K562 (cell line): ENCODE data around the gene CERS6. TPM values are rescaled to one million over a fixed set of nuclear protein-coding genes. Genes with fewer than 3 reads are reported as not detected.
A peak's percentile ranks its signal among the peaks of the same experiment; 100 is the strongest.

Experiments
- ATAC-seq: fragments of 200-7000 bp; cut with Tn5 transposase; 3 replicates; pipeline ENCODE4 v1.9.1; 2020; ENCODE audit warnings: moderate library complexity
- BruUV-seq: library from RNA; stranded (reverse); fragments of 400-500 nt; replicated peaks from 2 replicates; lab custom pipeline; 2021; lab: Mats Ljungman, UMichigan
- CTCF ChIA-PET: fragments of 300-600 bp; formaldehyde crosslinking; extraction: SDS; loops from one replicate; lab custom pipeline; 2021; ENCODE audit warnings: low intra/inter-chr PET ratio; lab: Yijun Ruan, JAX
- POLR2A ChIA-PET: fragments of 300-600, 350-650 bp; sonication (Branson Sonifier 250); formaldehyde crosslinking; extraction: SDS; loops from one replicate; lab custom pipeline; 2021; ENCODE audit warnings: antibody characterized with exemption, inconsistent platforms; lab: Yijun Ruan, JAX
- DNase-seq, 4 experiments: peaks; one replicate each; pipeline versions ENCODE4 v3.0.0 to v3.0.0-alpha.2; 2011 to 2018; ENCODE audit warnings: low spot score in 3 of 4, mixed read lengths in 3 of 4; ENCODE audit errors: extremely low read depth in 1 of 4
- FAIRE-seq: peaks from 2 replicates; lab custom pipeline; 2011; peaks lifted over from hg19 to GRCh38; lab: Jason Lieb, UNC
- H2AFZ ChIP-seq: 2 replicates; pipeline ENCODE4 v1.6.0; 2011; ENCODE audit warnings: low read depth, low read length, control low read depth, inconsistent platforms
- H3K27ac ChIP-seq: fragments of 200-600 bp; 3 replicates; pipeline ENCODE4 v1.8.0; 2011; ENCODE audit warnings: low read depth, mild to moderate bottlenecking, control low read depth, inconsistent platforms, low read length, moderate library complexity, mixed read lengths; ENCODE audit errors: extremely low read depth
- H3K27me3 ChIP-seq, 2 experiments: fragments of 300-600 bp in 1 of 2; 2 replicates in 1 of 2; 3 replicates in 1 of 2; pipeline versions ENCODE4 v1.6.0 to v1.8.0; 2011; ENCODE audit warnings: inconsistent platforms in 2 of 2, low read length in 2 of 2, mild to moderate bottlenecking in 1 of 2, mixed read lengths in 1 of 2, moderate library complexity in 1 of 2; ENCODE audit not compliant: control insufficient read depth in 2 of 2, insufficient read depth in 2 of 2
- H3K36me3 ChIP-seq: fragments of 300-600 bp; 3 replicates; pipeline ENCODE4 v1.8.0; 2011; ENCODE audit warnings: mild to moderate bottlenecking, low read length, inconsistent platforms; ENCODE audit not compliant: control insufficient read depth, insufficient read depth
- H3K4me1 ChIP-seq, 2 experiments: fragments of 200-600 bp in 1 of 2; replicated peaks in 1 of 2; 2 replicates in 1 of 2; 3 replicates in 1 of 2; pipeline versions ENCODE4 v1.5.1 to v1.8.0; 2011; ENCODE audit warnings: inconsistent platforms in 2 of 2, low read length in 2 of 2, mild to moderate bottlenecking in 1 of 2, mixed read lengths in 1 of 2, moderate library complexity in 1 of 2; ENCODE audit not compliant: control insufficient read depth in 2 of 2, insufficient read depth in 2 of 2
- H3K4me2 ChIP-seq: 2 replicates; pipeline ENCODE4 v1.6.1; 2011; ENCODE audit warnings: low read length, control low read depth, inconsistent platforms, mixed read lengths; ENCODE audit not compliant: insufficient read depth
- H3K4me3 ChIP-seq: fragments of 200-600 bp; sonication (generic), shearing (Covaris generic); 2 replicates; pipeline ENCODE4 v1.5.1; 2016; ENCODE audit warnings: control low read depth, inconsistent platforms
- H3K79me2 ChIP-seq: fragments of 200-600 bp; 3 replicates; pipeline ENCODE4 v1.8.0; 2011; ENCODE audit warnings: low read length, inconsistent platforms; ENCODE audit not compliant: control insufficient read depth, insufficient read depth
- H3K9ac ChIP-seq, 2 experiments: 2 replicates each; pipeline versions ENCODE4 v1.6.0 to v1.6.1; 2011; ENCODE audit warnings: low read depth in 2 of 2, low read length in 2 of 2, control low read depth in 1 of 2, inconsistent platforms in 1 of 2, mild to moderate bottlenecking in 1 of 2, mixed read lengths in 1 of 2; ENCODE audit not compliant: insufficient read depth in 1 of 2
- H3K9me1 ChIP-seq: one replicate; pipeline ENCODE4 v1.6.0; 2011; ENCODE audit warnings: inconsistent platforms, mild to moderate bottlenecking, low read length, moderate library complexity; ENCODE audit not compliant: control insufficient read depth, insufficient read depth
- H3K9me3 ChIP-seq: replicated peaks from 2 replicates; pipeline ENCODE4 v1.5.1; 2011; ENCODE audit warnings: low read depth, low read length, inconsistent platforms; ENCODE audit not compliant: control insufficient read depth, insufficient read depth
- H4K20me1 ChIP-seq: replicated peaks from 2 replicates; pipeline ENCODE4 v1.6.1; 2011; ENCODE audit warnings: low read length, inconsistent platforms, mixed read lengths; ENCODE audit not compliant: control insufficient read depth, insufficient read depth
- DACH1 ChIP-seq: fragments of 450-650 bp; IDR thresholded peaks from 2 replicates; pipeline ENCODE4 v1.6.1; 2018; ENCODE audit not compliant: partially characterized antibody
- HNRNPK ChIP-seq: fragments of 200-400 bp; formaldehyde crosslinking; IDR thresholded peaks from one replicate; pipeline ENCODE4 v1.6.1; 2018; ENCODE audit warnings: mild to moderate bottlenecking, low read depth, low read length; ENCODE audit not compliant: poor library complexity, severe bottlenecking
- NFIC ChIP-seq: fragments of 450-650 bp; IDR thresholded peaks from 2 replicates; pipeline ENCODE4 v1.6.1; 2017; ENCODE audit warnings: mild to moderate bottlenecking, inconsistent platforms
- POLR2AphosphoS5 ChIP-seq: IDR thresholded peaks from 2 replicates; pipeline ENCODE4 v1.6.1; 2011; ENCODE audit warnings: mild to moderate bottlenecking, low read depth, low read length, moderate library complexity; ENCODE audit not compliant: control insufficient read depth, insufficient read depth
- ZNF217 ChIP-seq: sonication (generic); formaldehyde crosslinking; IDR thresholded peaks from 2 replicates; pipeline ENCODE4 v1.8.0; 2022; ENCODE audit warnings: mild to moderate bottlenecking, missing genetic modification reagents
- ZNF444 ChIP-seq: fragments of 250-450 bp; sonication (Bioruptor Pico); IDR thresholded peaks from 2 replicates; pipeline ENCODE4 v1.4.0; 2020; ENCODE audit warnings: mild to moderate bottlenecking, moderate library complexity
- WGBS: fragments of 100-300 bp; shearing (Covaris generic); methylation state at CpG from one replicate; pipeline ENCODE4 v1.1.6; 2016; ENCODE audit warnings: low coverage, mixed read lengths; ENCODE audit not compliant: insufficient coverage; ENCODE audit errors: missing lambda C conversion rate; 5-methylcytosine and 5-hydroxymethylcytosine counted together
- in situ Hi-C: fragments of 300-500 bp; cut with MboI; formaldehyde crosslinking; loops from 4 replicates; pipeline ENCODE4 v1.15.0; 2018; ENCODE audit warnings: inconsistent platforms, mixed read lengths
- intact Hi-C: fragments of 100-400 bp; cut with micrococcal nuclease; formaldehyde crosslinking; loops from 2 replicates; pipeline ENCODE4 v1.14.2; 2022
- polyA plus RNA-seq, 8 experiments: library from polyadenylated mRNA; depleted of rRNA in 4 of 8; stranded (reverse) in 5 of 8; unstranded in 3 of 8; fragments of >200 nt; fragmentation: Nextera tagmentation in 2 of 8; fragmentation: Illumina TruSeq in 1 of 8; extraction: Ambion mirVana in 2 of 8; extraction: Trizol in 1 of 8; gene quantifications; 2 replicates each; pipeline versions ENCODE4 v1.2.1 to v1.2.3, GENCODE V29; 2011 to 2014; ENCODE audit warnings: inconsistent platforms in 1 of 8, missing spikeins in 1 of 8
- total RNA-seq, 7 experiments: library from RNA; depleted of rRNA in 6 of 7; stranded (reverse); fragments of >200 nt in 6 of 7; fragmentation: Illumina TruSeq in 2 of 7; extraction: Trizol in 2 of 7; gene quantifications; 2 replicates each; pipeline versions ENCODE4 v1.2.1 to v1.2.3, GENCODE V29; 2011 to 2021; ENCODE audit warnings: low replicate concordance in 1 of 7
- TF ChIP-seq, protein P1 (sequence below): fragments of 450-650 bp; IDR thresholded peaks from 2 replicates; pipeline ENCODE4 v1.6.1; 2016
- TF ChIP-seq, protein P2 (sequence below): sonication (generic); formaldehyde crosslinking; IDR thresholded peaks from 2 replicates; pipeline ENCODE4 v1.8.0; 2022; ENCODE audit warnings: mild to moderate bottlenecking, missing genetic modification reagents, borderline replicate concordance

The CERS6 gene
- total and polyA plus RNA-seq, 9 of the 15 experiments (the other 6 are each of a cell fraction or from before 2014, with no cell fraction given) = 1.6 to 13.6 (median 11.4) TPM

DNA sequence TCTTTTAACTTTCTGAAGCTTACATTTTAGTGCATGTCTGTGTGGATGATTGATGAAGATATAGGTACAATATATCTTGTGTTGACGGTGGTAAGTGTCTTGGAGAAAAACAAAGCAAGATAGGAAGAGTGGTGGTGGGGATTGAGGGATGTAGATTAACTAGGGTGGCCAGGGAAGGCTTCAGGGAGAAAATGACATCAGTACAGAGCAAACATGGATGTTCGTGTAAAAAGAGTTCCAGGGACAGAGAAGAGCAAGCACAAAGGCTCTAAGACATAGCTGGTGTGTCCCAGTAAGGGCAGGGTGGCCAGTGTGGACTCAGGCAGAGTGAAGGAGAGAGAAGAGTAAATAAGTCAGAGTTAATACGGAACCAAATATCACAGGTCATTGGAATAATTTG lies 2.7 kb upstream of the CERS6 start (continued):
- TF ChIP-seq, protein P1, sequence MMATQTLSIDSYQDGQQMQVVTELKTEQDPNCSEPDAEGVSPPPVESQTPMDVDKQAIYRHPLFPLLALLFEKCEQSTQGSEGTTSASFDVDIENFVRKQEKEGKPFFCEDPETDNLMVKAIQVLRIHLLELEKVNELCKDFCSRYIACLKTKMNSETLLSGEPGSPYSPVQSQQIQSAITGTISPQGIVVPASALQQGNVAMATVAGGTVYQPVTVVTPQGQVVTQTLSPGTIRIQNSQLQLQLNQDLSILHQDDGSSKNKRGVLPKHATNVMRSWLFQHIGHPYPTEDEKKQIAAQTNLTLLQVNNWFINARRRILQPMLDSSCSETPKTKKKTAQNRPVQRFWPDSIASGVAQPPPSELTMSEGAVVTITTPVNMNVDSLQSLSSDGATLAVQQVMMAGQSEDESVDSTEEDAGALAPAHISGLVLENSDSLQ = 0 out of 2 replicates have a peak, but pooled peaks have one; percentile 10
- TF ChIP-seq POLR2AphosphoS5 = peak; percentile 44; the same call in 1 of the 2 replicates

DNA sequence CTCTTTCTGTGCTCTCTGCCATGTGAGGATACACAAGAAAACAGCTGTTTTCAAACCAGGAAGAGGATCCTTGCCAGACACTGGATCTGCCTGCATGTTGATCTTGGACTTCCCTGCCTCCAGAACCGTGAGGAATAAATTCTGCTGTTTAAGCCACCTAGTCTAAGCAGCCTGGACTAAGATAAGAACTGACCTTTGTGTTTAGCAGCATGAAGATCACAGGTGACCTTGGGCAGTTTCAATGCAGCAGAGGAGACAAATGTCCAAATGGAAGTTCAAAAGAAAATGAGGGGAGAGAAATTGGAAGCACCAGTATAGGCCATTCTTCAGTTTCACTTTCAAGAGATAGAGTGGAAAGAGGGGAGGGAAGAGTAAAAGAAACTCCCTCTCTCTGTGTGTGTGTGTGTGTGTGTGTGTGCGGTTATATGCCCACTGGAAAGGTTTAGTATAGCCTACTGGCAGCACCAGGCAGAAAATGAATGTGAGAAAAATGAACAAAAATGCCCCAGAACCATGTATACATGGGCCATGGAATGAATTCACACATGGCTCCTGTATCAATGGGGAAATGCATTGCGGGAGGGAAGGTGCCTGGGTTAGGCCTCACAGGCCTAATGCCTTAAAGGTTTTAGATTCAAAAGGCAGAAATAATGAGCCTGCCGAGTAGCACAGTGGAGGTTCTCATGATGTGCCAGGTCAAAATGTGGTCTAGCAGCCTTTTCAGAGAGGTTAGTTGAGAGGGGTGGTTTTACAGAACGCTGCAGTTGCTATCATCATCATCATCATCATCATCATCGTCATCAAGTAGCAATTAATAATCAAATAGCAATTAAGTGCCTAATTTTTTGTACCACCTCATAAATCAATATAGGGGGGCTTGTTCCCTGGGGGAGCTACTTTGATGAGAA lies 1.1 kb upstream of the CERS6 start:
- Histone ChIP-seq H3K9ac (no peak overlapping the region), H3K4me1 (peaks cover 10 to 19% of the 10 kb centered on the region in 2 experiments; a peak in 3 of 5 replicates), H3K4me2 (peak overlapping the region; percentile 89), H3K36me3 (no peaks in the 10 kb centered on the region), H3K9me1 (no peaks in the 10 kb centered on the region), H3K27me3 (no peaks in the 10 kb centered on the region), H3K9me3 (no peaks in the 10 kb centered on the region), H2AFZ (peak overlapping the region; percentile 97), H4K20me1 (no peaks in the 10 kb centered on the region), H3K4me3 (no peak overlapping the region), H3K79me2 (peaks cover 38% of the 10 kb centered on the region), H3K27ac (0 out of 3 replicates have a peak overlapping the region, but pooled peaks have one; percentile 84)
- WGBS = 58% methylated on average over 6 of the region's 6 CpGs
- in situ Hi-C loops = no loop called here
- BruUV-seq = TSS peak; percentile 57
- ATAC-seq = no peak
- FAIRE-seq = peak; percentile 42
- no peak for DNase-seq
- intact Hi-C loops = no loop called here
- POLR2A ChIA-PET = interaction anchor here (1.1 kb wide), 1 partner anchor 20 kb away, joined by 3 read pairs; no protein-coding TSS in a partner anchor
- CTCF ChIA-PET = no interaction called here
- TF ChIP-seq, protein P2, sequence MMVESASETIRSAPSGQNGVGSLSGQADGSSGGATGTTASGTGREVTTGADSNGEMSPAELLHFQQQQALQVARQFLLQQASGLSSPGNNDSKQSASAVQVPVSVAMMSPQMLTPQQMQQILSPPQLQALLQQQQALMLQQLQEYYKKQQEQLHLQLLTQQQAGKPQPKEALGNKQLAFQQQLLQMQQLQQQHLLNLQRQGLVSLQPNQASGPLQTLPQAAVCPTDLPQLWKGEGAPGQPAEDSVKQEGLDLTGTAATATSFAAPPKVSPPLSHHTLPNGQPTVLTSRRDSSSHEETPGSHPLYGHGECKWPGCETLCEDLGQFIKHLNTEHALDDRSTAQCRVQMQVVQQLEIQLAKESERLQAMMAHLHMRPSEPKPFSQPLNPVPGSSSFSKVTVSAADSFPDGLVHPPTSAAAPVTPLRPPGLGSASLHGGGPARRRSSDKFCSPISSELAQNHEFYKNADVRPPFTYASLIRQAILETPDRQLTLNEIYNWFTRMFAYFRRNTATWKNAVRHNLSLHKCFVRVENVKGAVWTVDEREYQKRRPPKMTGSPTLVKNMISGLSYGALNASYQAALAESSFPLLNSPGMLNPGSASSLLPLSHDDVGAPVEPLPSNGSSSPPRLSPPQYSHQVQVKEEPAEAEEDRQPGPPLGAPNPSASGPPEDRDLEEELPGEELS (CRISPR knock-in tag) = peak; percentile 51; the same call in 1 of the 2 replicates
- TF ChIP-seq ZNF217 = 0 out of 2 replicates have a peak, but pooled peaks have one; percentile 42
- no peak for TF ChIP-seq NFIC
- no peak for TF ChIP-seq ZNF444
- TF ChIP-seq DACH1 = peak; percentile 10
- TF ChIP-seq HNRNPK = no peak
